Endothelial cell of umbilical vein (primary cell): ENCODE measurements around the gene DIS3L2. TPM values are rescaled to one million over a fixed set of nuclear protein-coding genes. Genes with fewer than 3 reads are reported as not detected.

ENCODE experiments used
- BruUV-seq: library from RNA; stranded (reverse); fragments of 400-500 nt; replicated peaks from 2 replicates; lab custom pipeline; 2021; lab: Mats Ljungman, UMichigan
- CTCF ChIA-PET: fragments of 300-600, 350-600 bp; sonication (Branson Sonifier 250); formaldehyde crosslinking; loops from one replicate; lab custom pipeline; 2021; ENCODE audit warnings: antibody characterized with exemption, inconsistent platforms; lab: Charles Lee
- POLR2A ChIA-PET: fragments of 300-600, 350-600 bp; sonication (Branson Sonifier 250); formaldehyde crosslinking; loops from one replicate; lab custom pipeline; 2021; ENCODE audit warnings: antibody characterized with exemption, inconsistent platforms; lab: Charles Lee
- DNase-seq: peaks from one replicate; pipeline ENCODE4 v3.0.0-alpha.2; 2011; ENCODE audit warnings: low read depth, low spot score
- FAIRE-seq: peaks from 2 replicates; lab custom pipeline; 2011; peaks lifted over from hg19 to GRCh38; lab: Jason Lieb, UNC
- H2AFZ ChIP-seq: 2 replicates; pipeline ENCODE4 v1.6.0; 2012; ENCODE audit warnings: low read depth, low read length, control low read depth, inconsistent platforms
- H3K27ac ChIP-seq: 2 replicates; pipeline ENCODE4 v1.5.1; 2011; ENCODE audit warnings: low read depth, mild to moderate bottlenecking, control low read depth, low read length, moderate library complexity; ENCODE audit not compliant: insufficient read depth
- H3K27me3 ChIP-seq, 2 experiments: 2 replicates each; pipeline versions ENCODE4 v1.6.0 to v1.6.1; 2011; ENCODE audit warnings: low read length in 2 of 2, mixed read lengths in 1 of 2; ENCODE audit not compliant: control insufficient read depth in 2 of 2, insufficient read depth in 2 of 2
- H3K36me3 ChIP-seq, 2 experiments: 2 replicates in 1 of 2; 3 replicates in 1 of 2; pipeline ENCODE4 v1.5.1; 2011; ENCODE audit warnings: low read length in 2 of 2, mild to moderate bottlenecking in 1 of 2, moderate library complexity in 1 of 2; ENCODE audit not compliant: control insufficient read depth in 2 of 2, insufficient read depth in 2 of 2; ENCODE audit errors: extremely low read depth in 1 of 2
- H3K4me1 ChIP-seq: 3 replicates; pipeline ENCODE4 v1.5.1; 2011; ENCODE audit warnings: mild to moderate bottlenecking, low read length; ENCODE audit not compliant: control insufficient read depth, insufficient read depth; ENCODE audit errors: extremely low read depth
- H3K4me2 ChIP-seq: 2 replicates; pipeline ENCODE4 v1.6.1; 2011; ENCODE audit warnings: low read length, control low read depth, mixed read lengths; ENCODE audit not compliant: insufficient read depth
- H3K4me3 ChIP-seq, 3 experiments: fragments of 200-600 bp in 1 of 3; sonication (generic), shearing (Covaris generic) in 1 of 3; replicated peaks in 1 of 3; 2 replicates each; pipeline ENCODE4 v1.5.1; 2011 to 2016; ENCODE audit warnings: control low read depth in 3 of 3, low read length in 3 of 3, mild to moderate bottlenecking in 2 of 3, inconsistent platforms in 1 of 3, low read depth in 1 of 3, moderate library complexity in 1 of 3; ENCODE audit not compliant: insufficient read depth in 1 of 3
- H3K79me2 ChIP-seq: 2 replicates; pipeline ENCODE4 v1.6.0; 2012; ENCODE audit warnings: low read length, inconsistent platforms; ENCODE audit not compliant: control insufficient read depth, insufficient read depth
- H3K9ac ChIP-seq: replicated peaks from 2 replicates; pipeline ENCODE3; 2011; ENCODE audit warnings: low read length, control low read depth; ENCODE audit not compliant: insufficient read depth; ENCODE audit errors: extremely low read depth
- H3K9me1 ChIP-seq: replicated peaks from 3 replicates; pipeline ENCODE4 v1.6.0; 2011; ENCODE audit warnings: mild to moderate bottlenecking, low read length; ENCODE audit not compliant: control insufficient read depth, insufficient read depth; ENCODE audit errors: extremely low read depth
- H3K9me3 ChIP-seq: replicated peaks from 2 replicates; pipeline ENCODE4 v1.5.1; 2012; ENCODE audit warnings: low read length, inconsistent platforms; ENCODE audit not compliant: control insufficient read depth, insufficient read depth
- H4K20me1 ChIP-seq: replicated peaks from 2 replicates; pipeline ENCODE3; 2011; ENCODE audit warnings: mild to moderate bottlenecking, low read length; ENCODE audit not compliant: control insufficient read depth, insufficient read depth; ENCODE audit errors: extremely low read depth
- EZH2 ChIP-seq: IDR thresholded peaks from 2 replicates; pipeline ENCODE4 v1.6.1; 2012; ENCODE audit warnings: borderline replicate concordance, low read depth, mild to moderate bottlenecking, moderate library complexity, low read length, inconsistent platforms; ENCODE audit not compliant: severe bottlenecking
- FOS ChIP-seq: IDR thresholded peaks from 2 replicates; pipeline ENCODE4 v1.6.1; 2011; ENCODE audit warnings: mild to moderate bottlenecking, low read length, moderate library complexity, borderline replicate concordance; ENCODE audit not compliant: insufficient read depth
- GATA2 ChIP-seq: IDR thresholded peaks from 2 replicates; pipeline ENCODE4 v1.7.0; 2011; ENCODE audit warnings: low read depth, mild to moderate bottlenecking, moderate library complexity, mixed read lengths, low read length; ENCODE audit not compliant: insufficient read length, insufficient read depth
- JUN ChIP-seq: IDR thresholded peaks from 2 replicates; pipeline ENCODE4 v1.6.1; 2011; ENCODE audit warnings: borderline replicate concordance, low read depth; ENCODE audit not compliant: insufficient read length, insufficient read depth
- MYC ChIP-seq: IDR thresholded peaks from one replicate; pipeline ENCODE4 v1.6.1; 2011; ENCODE audit warnings: mild to moderate bottlenecking, low read depth, low read length
- POLR2A ChIP-seq: IDR thresholded peaks from 2 replicates; pipeline ENCODE4 v1.6.1; 2012; ENCODE audit warnings: low read depth, mild to moderate bottlenecking, control low read depth, low read length
- POLR2AphosphoS5 ChIP-seq: IDR thresholded peaks from 2 replicates; pipeline ENCODE4 v1.6.1; 2012; ENCODE audit warnings: low read depth, mild to moderate bottlenecking, control low read depth, low read length, moderate library complexity; ENCODE audit not compliant: insufficient read depth
- dilution Hi-C: fragments of 300-500 bp; cut with MboI; formaldehyde crosslinking; loops from one replicate; pipeline ENCODE4 v1.15.0; 2019; ENCODE audit warnings: low sequenced_read_pairs; ENCODE audit not compliant: extremely low pct_ligation_motif_present
- intact Hi-C: fragments of 100-400 bp; cut with micrococcal nuclease; formaldehyde crosslinking; loops from one replicate; pipeline ENCODE4 v1.10.0; 2022
- polyA plus RNA-seq, 4 experiments: library from polyadenylated mRNA; depleted of rRNA in 3 of 4; stranded (reverse) in 3 of 4; unstranded in 1 of 4; fragments of >200 nt; gene quantifications; 2 replicates each; pipeline versions ENCODE4 v1.2.1 to v1.2.3, GENCODE V29; 2011 to 2012; ENCODE audit warnings: missing spikeins in 1 of 4
- total RNA-seq: library from RNA; stranded (reverse); gene quantifications from 2 replicates; pipeline ENCODE4 v1.2.3, GENCODE V29; 2021
- TF ChIP-seq, protein P1 (sequence below), 2 donors: IDR thresholded peaks; 1 replicate in 1 of 2; 2 replicates in 1 of 2; pipeline ENCODE4 v1.5.1; 2011; ENCODE audit warnings: low read length in 2 of 2, mild to moderate bottlenecking in 2 of 2, moderate library complexity in 2 of 2, control low read depth in 1 of 2, inconsistent platforms in 1 of 2, low read depth in 1 of 2; ENCODE audit not compliant: insufficient read depth in 1 of 2; ENCODE audit errors: extremely low read depth in 1 of 2
- TF ChIP-seq, protein P2 (sequence below): IDR thresholded peaks from 2 replicates; pipeline ENCODE4 v1.6.1; 2011; ENCODE audit not compliant: insufficient read depth, insufficient read length

The DIS3L2 gene
- total and polyA plus RNA-seq, 2 donors (not counting 3 experiments of a cell fraction or from before 2014, with no cell fraction given): 14.6 to 31.2 TPM

DNA sequence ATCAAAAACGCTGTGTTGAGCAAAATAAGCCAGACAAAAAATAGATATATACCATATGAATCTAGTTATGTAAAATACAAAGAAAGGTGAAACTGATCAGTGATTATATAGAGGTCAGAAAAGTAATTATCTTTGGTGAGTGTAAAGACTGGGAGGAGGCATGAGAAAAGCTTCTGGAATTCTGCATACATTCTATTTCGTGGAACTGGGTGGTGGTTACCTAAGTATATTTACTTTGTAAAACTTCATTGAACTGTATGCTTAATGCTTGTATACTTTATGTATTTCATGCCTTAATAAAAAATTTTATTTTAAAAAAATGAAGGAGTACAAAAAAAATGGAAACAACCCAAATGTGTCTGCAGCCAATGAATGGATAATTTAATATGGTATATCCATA, 263.9 kb downstream of the DIS3L2 start:
- no peak for DNase-seq
- POLR2A ChIA-PET: no interaction called here
- TF ChIP-seq, protein P1, sequence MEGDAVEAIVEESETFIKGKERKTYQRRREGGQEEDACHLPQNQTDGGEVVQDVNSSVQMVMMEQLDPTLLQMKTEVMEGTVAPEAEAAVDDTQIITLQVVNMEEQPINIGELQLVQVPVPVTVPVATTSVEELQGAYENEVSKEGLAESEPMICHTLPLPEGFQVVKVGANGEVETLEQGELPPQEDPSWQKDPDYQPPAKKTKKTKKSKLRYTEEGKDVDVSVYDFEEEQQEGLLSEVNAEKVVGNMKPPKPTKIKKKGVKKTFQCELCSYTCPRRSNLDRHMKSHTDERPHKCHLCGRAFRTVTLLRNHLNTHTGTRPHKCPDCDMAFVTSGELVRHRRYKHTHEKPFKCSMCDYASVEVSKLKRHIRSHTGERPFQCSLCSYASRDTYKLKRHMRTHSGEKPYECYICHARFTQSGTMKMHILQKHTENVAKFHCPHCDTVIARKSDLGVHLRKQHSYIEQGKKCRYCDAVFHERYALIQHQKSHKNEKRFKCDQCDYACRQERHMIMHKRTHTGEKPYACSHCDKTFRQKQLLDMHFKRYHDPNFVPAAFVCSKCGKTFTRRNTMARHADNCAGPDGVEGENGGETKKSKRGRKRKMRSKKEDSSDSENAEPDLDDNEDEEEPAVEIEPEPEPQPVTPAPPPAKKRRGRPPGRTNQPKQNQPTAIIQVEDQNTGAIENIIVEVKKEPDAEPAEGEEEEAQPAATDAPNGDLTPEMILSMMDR (IDR thresholded peaks at IDR 0.05; ENCODE audit: extremely low read depth in 1 of 2, insufficient read depth in 1 of 2, low read depth in 1 of 2, low read length in 2 of 2): no peak
- TF ChIP-seq POLR2A: no peak
- no peak for TF ChIP-seq MYC
- TF ChIP-seq EZH2: no peak
- no peak for TF ChIP-seq POLR2AphosphoS5
- no peak for TF ChIP-seq FOS
- TF ChIP-seq, protein P2, sequence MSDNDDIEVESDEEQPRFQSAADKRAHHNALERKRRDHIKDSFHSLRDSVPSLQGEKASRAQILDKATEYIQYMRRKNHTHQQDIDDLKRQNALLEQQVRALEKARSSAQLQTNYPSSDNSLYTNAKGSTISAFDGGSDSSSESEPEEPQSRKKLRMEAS: no peak
- no peak for TF ChIP-seq GATA2
- TF ChIP-seq JUN: no peak
- Histone ChIP-seq H3K79me2 (no peaks in the 10 kb centered on the region), H3K9ac (no peak overlapping the region), H3K4me2 (no peak overlapping the region), H3K27ac (no peak overlapping the region), H3K4me1 (no peaks in the 10 kb centered on the region), H3K9me1 (no peaks in the 10 kb centered on the region), H3K4me3 (no peak overlapping the region), H3K9me3 (no peaks in the 10 kb centered on the region), H3K36me3 (no peaks in the 10 kb centered on the region), H3K27me3 (no peaks in the 10 kb centered on the region), H4K20me1 (no peaks in the 10 kb centered on the region), H2AFZ (no peak overlapping the region)
- dilution Hi-C loops (no loop called here), intact Hi-C loops (no loop called here)
- CTCF ChIA-PET: no interaction called here
- FAIRE-seq: no peak
- BruUV-seq: no TSS peak
